Head of caudate nucleus (tissue), 42 donors: ENCODE data around the gene GRIK4.

Source experiments
- DNase-seq, 42 donors: peaks; one replicate each; pipeline versions ENCODE4 v3.0.0 to v3.0.0-alpha.2; 2020 to 2021; ENCODE audit warnings: mixed read lengths in 7 of 42
- intact Hi-C: fragments of 100-400 bp; cut with DNase I; formaldehyde crosslinking; loops from one replicate; pipeline ENCODE4 v1.15.0; 2022

The GRIK4 gene

DNA sequence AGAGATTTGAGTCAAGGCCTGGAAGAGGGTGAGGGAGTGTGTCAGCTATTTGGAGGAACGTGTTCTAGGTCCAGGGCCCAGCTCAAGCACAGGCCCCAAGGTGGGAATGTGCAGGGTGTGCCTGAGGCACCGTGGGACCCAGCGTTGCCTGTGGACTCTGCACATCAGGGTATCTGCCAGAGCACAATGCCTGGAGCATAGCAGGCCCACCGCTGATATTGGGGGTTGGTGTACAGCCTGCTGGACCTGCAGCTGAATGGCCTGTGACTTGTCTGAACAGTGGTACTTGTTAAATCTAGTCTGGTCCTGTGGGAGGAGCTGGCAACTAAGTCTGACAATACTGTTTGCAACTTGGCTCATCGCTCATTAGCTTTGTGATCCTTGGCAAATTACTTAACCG is 131.7 kb downstream of the GRIK4 start:
- intact Hi-C loops: no loop called here
- no peak for DNase-seq

DNA sequence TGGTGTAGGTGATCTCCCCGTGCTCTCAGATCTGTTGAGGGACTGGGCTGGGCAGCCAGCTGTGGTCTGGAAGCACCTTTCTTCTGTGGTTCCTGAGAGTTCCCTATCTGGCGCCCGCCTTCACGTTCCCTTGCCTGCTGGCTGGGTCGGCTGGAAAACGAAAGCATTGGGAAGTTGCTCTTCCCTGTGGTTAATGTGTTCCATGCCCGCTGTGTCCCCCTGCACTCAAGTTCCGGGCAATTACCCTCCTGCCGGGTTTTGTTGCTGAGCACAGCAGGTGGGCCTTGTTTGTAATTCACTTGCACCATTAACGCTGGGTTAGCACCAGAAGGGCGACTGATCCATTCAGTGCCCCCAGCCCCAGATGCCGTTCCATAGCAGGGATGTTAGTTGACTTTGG is 134.1 kb downstream of the GRIK4 start:
- no peak for DNase-seq
- intact Hi-C loops: no loop called here

DNA sequence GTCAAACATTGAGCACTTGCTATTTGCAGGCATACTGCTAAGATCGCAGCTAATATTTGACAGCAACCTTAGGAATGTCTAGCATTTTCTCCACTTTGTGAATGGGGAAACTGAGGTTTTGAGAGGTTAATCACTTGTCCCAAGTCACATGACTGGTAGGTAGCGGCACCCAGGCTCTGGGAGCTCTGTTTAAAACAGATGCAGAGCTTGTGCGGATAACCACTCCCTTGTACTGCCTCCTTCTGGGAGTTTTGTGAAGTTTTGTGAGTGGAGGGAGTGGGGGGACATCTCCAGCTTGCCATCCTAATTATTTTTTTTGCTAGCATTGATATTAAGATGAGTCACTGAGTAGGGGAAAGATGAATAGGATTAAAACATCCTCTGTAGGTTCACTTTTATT is 134.7 kb downstream of the GRIK4 start:
- no peak for DNase-seq
- intact Hi-C loops: no loop called here

DNA sequence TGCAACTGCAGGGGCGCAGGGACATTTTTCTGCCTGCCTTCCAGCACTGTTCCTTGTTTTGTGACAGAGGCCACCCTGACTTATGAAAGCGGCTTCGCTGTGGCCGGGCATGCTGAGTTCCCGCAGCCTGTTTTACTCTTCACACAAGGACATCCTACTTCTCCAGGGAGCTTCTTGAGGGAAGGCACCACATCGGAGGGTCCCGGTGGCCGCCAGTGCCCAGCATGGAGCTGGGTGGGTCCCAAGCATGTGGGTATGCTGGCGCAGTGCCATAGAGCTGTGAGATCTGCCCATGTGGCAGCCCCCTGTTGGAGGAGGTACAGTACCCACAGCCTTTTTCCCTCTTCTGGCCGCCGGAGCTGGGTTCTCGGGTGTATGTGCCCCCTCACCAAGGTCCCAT is 136.1 kb downstream of the GRIK4 start:
- intact Hi-C loops: no loop called here
- no peak for DNase-seq

DNA sequence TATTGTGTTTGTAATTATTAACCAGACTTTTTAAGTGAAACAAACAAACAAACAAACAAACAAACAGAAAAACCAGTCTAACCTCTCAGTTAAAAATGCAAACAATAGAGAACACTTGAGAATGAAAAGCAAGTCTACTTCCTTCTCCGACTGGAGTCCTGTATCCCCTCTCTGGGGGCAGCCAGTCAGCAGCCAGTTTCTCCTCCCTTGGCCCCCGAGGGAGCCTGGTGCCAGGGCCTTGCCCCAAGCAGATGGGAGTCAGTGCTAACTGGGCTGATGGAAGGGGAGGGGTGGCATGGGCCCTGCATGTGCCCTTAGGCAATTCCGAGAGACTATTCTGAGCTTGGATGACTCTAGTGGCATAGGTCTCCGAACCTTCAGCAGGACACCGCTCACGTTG is 137.2 kb downstream of the GRIK4 start:
- intact Hi-C loops: no loop called here
- DNase-seq: no peak

DNA sequence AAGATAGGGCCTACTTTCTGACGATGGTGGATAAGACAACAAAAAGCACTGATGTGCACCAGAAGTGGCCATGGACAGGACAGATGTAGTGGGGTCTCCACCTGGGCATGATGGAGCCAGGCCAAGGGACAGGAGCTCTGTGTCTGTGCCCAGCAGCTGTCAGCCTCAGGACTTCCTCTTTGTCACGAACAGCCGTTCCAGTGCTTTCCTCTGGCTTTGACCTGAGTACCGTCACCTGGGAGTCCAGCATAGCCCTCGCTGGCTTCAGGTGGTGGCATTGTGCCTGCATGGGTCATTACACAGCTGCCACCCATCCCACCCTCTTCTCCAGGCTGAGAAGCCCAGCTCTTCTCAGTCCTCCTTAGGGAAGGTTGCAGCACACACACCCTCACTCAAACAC is 137.8 kb downstream of the GRIK4 start:
- intact Hi-C loops: no loop called here
- DNase-seq: no peak

DNA sequence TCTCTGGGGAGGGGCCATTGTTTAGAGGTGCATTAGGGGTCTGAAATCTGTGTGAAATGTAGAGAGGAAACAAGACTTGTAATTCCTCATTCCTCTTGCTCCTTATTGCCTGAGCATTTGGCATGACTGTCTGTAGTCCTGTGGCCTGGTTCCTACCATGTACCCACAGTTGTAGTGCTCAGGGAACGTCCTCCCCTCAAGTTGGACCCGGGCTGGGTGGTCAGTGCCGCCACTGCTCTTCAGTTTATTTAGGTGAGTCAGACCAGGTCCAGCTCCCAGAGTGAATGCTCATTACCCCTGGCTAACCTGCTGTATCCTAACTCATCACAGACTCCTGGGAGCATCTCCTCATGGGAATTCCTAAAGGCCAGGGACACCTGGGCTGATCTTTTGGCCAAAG is 139.8 kb downstream of the GRIK4 start:
- DNase-seq: no peak

DNA sequence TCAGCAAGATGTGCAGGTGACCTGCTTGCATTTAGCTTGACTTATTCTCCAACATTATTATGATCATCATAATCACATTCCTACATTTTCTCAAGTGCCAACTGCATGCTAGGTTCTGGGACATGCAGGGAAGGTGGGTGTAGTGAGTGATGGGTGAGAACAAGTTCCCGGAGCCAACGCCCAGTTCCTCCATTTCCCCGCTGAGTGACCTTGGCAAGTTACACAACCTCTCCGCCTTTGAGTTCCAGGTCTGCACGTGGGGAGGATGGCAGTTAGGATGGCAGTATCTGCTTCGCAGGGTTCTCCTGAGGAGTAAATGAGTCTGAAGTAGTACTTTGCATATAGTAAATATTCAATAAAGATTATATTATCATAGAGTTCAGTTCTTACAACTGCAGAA is 140.3 kb downstream of the GRIK4 start:
- intact Hi-C loops: no loop called here
- DNase-seq: peak; percentile 35 to 94 (median 78)

More for the DNA sequence above, 139.8 kb downstream of the GRIK4 start:
- intact Hi-C loops: no loop called here

DNA sequence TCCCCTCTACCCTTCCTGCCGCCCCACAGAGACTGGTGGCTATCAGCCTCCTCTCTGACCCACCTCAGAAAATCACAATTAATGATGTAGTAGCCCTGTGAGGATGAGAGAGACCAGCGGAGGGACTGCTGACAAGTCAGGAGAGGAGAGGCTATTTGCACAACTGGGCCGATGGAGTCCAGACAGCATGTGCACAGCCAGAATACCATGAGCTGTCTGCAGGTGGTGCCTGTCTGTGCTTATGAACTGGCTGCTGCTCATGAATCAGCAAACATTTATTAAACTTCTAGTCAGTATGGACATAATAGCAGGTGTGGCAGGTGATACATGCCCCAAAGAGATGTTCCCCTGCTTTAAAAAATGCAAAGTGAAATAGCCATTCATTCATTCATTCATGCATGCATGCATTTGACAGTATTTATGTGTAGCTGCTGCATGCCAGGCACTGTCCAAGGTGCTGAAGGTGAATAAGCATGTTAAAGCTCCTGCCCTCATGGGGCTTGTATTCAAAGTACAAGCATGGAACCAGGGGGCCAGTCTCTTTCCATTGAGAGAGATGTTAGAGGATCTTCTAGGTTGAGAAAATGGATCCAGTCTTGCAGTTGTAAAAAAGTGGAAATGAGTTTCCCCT is 141.3 kb downstream of the GRIK4 start:
- intact Hi-C loops: no loop called here
- no peak for DNase-seq

DNA sequence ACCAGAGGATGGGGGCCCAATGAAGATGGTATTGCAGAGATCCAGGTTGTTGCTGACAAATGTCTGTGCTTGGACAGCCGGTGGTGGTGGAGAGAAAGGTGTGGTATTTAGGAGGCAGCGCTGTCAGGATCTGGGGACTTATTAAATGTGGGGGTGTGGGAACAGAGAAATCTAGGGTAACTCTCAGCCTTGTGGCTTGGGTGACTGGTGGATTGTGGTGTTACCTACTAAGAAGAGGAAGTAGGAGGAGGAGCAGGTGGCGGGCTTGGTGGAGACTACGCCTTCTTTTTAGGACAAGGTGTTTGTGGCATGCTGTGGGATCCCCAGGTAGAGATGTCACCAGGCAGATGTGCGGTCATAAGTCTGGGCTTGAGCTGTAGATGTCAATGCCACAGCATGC is 144.0 kb downstream of the GRIK4 start:
- peak in 7 of 42 donors; percentile 12 to 56 (median 27) for DNase-seq
- intact Hi-C loops: no loop called here

DNA sequence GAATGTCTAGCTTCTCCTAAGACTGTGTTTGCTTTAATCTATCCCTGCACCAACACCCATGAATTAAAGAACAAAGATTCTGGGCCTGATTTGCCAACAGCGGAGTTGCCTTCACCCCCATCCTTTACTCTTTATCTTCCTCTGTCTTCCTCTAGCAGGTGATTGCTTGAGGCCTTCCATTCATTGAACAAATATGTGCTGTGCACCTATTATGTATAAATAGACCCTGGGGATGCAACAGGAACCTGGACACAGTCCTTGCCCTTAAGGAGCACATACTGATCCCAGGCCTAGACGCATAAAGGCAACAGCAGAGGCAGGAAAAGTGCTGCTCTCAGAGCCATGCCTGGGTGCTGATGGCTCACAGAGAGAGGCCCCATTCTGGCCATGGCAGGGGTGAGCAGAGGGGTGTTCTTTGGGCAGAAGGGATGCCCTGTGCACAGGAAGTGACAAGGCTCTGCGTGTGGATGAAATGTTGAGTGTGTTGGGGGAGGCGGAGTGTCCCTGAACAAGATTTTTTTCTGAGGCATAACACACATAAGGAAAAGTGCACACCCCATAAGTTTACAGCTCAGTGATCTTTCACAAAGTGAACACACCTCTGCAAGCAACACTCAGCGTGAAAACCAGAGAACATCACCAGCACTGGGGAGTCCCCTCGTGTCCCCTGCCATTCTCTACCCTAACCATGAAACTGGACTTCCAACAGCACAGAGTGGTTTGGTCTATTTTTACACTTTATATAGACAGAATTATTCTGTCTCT is 145.9 kb downstream of the GRIK4 start:
- intact Hi-C loops: no loop called here
- peak in 1 of 42 donors; percentile 25 for DNase-seq

DNA sequence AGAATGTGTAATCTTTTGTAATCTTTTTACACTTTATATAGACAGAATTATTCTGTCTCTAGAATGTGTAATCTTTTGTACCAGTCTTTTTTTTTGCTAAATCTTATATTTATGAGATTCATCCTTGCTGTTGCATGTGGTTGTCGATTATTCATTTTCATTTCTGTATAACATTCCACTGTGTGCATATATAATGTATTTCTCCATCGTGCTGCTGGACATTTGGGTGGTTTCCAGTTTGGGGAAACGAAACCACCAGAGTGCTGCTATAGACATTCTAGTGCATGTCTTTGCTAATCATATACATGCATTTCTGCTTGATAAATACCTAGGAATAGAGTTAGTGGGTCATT is 146.5 kb downstream of the GRIK4 start:
- no peak for DNase-seq
- intact Hi-C loops: no loop called here

DNA sequence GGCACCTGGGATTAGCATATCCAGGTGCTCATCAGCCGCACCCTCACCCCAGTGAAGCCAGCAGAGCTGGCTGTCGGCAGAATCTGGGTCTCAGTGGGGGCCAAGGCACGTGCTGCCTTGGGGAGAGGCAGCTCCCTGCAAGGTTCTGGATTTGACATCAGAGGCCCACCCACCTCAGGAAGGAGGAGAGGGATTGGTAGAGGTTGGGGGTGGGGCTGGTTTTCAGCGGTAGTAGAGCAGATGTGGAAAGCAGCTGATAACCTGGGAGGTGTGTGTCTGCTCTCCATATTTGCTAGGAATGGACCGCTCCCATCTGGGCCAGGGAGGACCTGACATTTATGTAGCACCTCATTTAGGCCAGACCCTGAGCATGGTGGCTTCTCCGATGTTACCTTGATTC is 147.5 kb downstream of the GRIK4 start:
- intact Hi-C loops: no loop called here
- DNase-seq: no peak

DNA sequence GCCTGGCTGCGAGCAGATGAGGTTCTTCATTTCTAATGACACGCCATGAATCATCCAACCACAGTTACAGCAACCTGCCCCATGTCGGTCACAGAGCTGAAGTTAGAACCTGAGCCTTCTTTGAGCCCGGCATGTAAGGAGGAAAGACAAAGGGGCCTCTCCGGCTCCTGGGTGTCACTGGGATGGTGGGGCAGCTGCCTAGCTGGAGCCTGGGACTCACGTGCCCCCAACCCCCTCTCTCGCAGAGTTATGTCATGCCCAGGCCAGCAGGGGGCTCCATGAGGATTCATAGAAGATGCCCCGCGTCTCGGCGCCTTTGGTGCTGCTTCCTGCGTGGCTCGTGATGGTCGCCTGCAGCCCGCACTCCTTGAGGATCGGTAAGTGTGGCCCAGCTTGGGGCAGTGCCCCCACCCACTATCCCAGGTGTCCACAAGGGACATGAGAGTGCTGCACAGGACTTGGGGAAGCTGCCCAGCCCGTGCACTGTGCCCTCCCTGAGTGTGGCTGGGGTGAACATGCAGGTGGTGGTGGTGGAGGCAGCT is 148.5 kb downstream of the GRIK4 start:
- DNase-seq: peak in 5 of 42 donors; percentile 20 to 58 (median 33)
- intact Hi-C loops: no loop called here

DNA sequence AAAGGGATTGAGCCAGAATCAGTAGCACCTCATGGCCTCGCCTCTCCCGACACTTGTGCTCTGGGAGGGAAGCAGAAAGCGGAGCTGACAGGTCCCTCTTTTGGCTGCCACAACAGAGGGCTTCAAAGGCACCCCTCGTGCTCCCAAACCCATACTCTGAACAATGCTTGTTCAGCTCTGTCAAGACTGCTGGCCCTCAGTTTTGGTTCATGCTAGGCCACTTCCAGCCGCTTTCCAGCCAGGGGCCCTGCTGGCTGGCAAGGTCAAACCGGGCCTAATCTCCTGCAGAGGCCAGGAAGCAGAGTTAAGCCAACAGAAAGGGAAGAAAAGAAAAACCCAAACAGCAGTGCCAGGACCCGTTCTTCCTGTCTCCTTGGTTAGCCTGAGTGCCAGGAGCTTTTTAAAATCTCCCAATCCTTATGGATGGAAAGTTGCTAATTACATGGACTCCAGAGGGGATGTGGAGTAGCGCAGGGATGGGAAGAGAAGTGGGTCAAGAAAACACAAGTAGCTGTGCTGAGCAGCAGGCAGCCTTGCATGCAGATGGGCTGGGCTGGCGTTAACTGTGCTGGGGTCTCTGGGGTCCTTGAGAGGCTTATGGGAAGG is 150.6 kb downstream of the GRIK4 start:
- intact Hi-C loops: no loop called here
- DNase-seq: peak in 1 of 42 donors; percentile 30

DNA sequence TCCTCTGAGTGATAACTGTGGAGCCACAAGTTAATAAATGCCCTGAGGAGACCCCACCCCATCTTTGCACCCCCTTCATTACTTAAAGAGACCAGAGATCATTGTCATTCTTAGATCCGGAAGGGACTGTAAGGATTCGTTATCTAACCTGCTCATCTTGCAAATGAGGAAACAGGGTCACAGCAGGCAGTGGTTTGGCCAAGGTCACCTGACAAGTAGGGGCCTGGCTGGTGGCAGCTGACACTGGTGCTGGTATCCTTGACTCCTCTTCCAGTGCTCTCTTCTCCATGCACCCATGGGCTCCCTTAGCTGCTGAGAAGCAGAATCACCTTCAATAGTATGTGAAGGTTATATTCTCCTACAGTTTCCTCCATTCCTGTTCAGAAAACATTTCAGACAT is 151.6 kb downstream of the GRIK4 start:
- intact Hi-C loops: no loop called here
- DNase-seq: no peak

DNA sequence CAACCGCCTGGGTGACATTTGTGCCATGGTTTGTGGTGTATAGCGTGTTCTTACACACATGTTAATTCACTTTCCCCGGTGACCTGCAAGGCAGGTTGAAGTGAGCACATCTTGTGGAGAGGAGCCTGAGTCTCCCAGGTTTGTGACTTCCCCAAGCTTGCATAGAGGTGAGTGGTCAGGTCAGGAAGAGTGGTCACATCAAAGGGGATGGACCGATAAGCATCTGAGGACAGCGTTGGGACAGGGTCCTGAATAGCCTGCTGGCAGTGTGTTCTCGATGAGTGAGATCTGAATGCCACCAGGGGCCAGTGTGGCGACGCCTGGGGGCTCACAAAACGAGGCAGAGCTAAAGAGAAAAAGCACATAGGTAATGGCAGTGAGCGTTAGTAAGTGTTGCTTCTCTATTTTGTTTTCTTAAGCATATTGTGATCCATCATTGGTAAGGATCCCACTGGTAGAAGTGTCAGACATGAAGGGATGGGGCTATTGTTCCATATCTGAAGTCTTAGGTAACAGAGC is 154.6 kb downstream of the GRIK4 start:
- intact Hi-C loops: no loop called here
- no peak for DNase-seq

DNA sequence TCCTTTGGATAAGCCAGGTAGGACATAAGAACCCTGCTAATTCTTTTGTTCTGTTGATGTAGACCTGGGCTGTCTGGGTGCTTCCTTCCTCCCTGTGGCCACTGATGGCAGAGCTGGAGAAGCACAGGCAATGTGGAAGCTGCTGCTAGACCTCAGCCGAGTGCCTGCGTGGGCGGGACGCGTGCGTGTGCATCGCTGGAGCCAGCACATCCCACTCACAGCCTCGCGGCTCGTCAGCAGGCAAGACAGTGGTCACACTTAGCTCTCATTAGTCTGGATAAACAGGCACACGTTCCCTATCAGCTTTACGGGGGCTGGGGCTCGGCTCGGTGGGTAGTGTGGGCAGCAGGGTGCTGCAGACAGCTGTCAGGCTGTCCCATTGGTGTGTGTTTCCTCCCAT is 155.7 kb downstream of the GRIK4 start:
- intact Hi-C loops: no loop called here
- DNase-seq: peak in 17 of 42 donors; percentile 14 to 60 (median 35)

DNA sequence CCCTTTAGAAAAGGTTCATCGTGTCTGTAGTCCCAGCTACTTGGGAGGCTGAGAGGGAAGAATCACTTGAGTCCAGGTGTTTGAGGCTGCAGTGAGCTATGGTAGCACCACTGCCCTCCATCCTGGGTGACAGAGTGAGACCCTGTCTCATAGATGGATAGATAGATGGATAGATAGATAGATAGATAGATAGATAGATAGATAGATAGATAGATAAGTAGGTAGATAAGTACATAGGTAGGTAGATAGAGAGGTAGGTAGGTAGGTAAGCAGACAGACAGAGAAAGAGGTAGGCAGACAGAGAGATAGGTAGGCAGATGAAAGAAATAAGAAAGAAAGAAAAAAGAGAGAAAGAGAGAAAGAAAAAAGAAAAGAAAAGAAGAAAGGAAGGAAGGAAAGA is 156.4 kb downstream of the GRIK4 start:
- intact Hi-C loops: no loop called here
- no peak for DNase-seq

DNA sequence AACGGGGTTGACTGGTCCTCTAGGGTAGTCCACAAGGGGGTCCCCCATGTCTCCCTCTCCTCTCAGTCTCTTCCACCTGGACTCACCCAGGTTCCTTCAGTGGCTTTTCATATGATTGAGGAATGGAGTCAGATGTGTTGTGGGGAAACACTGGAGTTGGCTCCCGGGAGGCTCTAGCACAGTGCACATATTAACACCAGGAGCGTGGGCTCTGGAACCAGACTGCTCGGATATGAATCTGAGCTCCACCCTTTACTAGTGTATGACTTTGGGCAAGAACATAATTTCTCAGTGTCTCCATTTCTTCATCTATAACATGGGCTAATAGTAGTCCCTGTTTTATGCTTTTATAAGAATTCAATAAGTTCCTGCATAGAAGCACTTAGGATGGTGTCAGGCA is 157.0 kb downstream of the GRIK4 start:
- intact Hi-C loops: no loop called here
- no peak for DNase-seq
